GM18907 (cell line): Measurements from ENCODE around the gene TRIM67.
"Not testable (repeated sequence)": the region's sequence is repeated elsewhere in the genome, so short reads cannot be mapped to it uniquely, and the experiment has no call there.

ENCODE experiments used
- ATAC-seq: cut with Tn5 transposase; IDR thresholded peaks from one replicate; pipeline ENCODE4 v1.9.1; 2021; ENCODE audit warnings: mild to moderate bottlenecking, moderate library complexity; ENCODE audit not compliant: unreplicated experiment

The TRIM67 gene

DNA sequence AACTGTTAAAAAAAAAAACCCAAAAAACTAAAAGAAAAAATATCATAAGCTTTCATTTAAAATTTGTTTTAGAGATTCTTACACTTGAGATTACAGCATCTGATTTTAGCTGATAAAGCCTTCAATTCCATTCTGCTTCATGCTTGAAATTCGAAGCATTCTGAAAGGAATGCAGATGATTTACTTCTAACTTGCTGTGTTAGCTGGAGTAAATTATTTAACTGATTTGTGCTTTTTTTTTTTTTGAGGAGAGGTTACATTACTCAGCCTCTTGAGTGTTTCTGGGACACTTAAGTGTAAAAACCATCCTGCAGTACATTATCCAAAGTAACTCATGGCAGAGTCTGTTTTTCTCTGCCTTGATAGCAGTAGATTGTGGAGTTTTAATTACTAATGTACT, 4.5 kb upstream of the TRIM67 start:
- no peak for ATAC-seq

DNA sequence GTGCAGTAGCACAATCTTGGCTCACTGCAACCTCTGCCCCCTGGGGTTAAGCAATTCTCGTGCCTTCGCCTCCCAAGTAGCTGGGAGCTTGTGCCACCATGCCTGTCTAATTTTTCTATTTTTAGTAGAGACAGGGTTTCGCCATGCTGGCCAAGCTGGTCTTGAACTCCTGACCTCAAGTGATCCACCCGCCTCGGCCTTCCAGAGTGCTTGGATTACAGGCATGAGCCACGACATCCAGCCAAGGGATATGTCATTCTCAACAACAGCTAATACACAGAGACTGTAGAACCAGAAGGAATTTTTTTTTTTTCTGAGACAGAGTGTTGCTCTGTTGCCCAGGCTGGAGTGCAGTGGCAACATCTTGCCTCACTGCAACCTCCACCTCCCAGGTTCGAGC, 3.7 kb upstream of the TRIM67 start:
- not testable (repeated sequence) for ATAC-seq

DNA sequence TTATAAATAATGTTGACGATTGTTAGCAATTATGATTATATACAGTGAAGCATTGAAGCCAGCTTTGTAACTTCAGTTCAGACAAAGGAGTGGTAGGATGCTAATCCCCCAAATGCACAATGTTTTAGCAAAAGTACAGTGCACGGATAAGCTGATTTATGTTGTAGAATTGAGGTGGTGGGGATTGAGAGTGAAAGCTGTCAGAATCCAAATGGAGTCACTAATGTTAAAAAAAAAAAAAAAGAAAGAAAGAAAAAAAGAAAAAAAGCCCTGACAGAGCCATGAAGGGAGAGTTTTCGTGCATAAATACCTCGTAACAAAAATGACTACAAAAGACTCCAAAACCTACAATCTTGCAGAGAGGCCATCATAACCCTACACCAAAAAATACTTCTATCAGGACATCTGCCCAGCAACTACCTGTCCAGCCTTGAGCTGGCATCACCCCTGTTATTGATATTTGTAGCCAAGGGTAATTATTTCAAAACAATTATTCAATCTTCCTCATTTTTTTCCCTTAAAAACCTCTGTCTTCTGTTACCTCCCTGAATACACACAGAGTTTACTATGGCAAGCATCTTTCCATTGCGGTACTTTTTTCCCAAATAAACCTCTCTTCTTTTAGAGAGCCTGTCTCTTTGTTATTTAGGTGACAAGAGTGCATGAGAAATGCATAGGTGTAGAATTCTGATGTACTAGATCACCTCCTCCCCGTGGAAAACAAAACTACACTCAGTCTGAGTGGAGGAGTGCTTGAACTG, 2.5 kb upstream of the TRIM67 start:
- ATAC-seq = no peak

DNA sequence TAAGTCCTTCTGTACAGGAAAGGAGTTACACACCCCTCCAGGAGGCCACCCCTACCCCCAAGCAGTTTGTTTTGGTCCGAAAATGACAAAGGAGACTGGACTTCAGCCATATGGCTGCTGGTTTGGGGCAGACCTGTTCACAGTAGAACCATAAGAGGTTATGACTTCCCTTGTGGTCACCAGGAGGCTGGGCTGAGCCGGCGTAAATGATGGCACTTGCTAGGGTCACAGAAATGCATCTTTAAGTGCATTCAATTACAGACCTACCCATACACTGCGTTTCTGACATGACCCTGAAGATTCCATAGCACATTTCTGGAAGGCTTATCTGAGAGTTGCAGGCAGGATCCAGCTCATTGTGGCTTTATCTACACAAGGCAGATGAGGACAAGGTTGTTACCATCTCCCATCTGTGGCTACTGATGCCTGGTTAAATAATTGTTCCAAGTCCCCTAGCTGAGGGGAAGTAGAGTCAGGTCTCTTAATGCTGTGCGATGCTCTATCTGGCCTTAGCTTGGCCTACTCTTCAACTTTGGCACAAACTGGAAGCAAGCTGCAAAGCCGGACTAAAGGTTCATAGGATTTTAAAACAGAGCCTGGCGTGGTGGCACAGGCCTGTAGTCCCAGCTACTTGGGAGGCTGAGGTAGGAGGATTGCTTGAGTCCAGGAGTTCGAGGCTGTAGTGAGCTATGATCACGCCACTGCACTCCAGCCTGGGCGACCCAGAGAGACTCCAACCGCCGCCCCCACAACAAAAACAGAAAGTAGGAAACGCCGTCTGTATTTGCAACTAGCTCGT, 1.7 kb upstream of the TRIM67 start:
- ATAC-seq = no peak

DNA sequence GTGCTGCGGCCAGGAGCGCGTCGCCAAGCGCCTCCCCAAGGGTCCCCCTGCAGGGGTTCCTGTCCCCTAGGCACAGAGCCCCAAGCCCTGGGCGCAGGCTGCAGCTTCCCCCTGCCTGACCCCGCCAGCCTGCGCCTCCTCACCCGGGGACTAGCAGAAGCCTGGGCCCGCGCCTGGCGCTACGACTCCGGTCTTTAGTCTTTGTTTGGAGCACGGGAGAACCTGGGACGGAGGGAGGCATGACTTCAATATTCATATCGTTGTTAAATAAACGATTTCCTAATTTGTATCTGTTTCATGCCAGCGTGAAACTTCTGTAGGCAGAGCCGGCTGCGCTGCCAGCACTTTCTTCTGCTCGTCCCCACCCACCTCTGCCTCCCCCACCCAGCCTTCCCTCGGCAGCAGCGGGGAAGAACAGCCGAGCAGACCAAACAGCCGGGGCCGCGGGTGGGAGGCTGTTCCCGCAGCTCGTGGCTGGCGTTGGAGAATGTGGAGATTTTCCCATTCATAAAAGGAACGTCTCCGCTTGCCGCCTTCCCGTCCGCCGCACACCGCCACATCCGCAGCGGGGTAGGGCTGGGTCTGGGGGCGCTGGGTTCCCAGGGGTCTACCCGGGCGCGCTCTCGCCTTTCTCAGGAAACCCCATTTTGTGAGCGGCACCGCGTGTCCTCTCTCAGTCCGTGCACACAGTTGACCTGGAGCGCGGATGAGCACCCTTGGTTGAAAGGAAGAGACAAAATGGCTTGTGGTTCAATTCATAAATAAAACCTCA, 777 bp upstream of the TRIM67 start:
- no peak for ATAC-seq

DNA sequence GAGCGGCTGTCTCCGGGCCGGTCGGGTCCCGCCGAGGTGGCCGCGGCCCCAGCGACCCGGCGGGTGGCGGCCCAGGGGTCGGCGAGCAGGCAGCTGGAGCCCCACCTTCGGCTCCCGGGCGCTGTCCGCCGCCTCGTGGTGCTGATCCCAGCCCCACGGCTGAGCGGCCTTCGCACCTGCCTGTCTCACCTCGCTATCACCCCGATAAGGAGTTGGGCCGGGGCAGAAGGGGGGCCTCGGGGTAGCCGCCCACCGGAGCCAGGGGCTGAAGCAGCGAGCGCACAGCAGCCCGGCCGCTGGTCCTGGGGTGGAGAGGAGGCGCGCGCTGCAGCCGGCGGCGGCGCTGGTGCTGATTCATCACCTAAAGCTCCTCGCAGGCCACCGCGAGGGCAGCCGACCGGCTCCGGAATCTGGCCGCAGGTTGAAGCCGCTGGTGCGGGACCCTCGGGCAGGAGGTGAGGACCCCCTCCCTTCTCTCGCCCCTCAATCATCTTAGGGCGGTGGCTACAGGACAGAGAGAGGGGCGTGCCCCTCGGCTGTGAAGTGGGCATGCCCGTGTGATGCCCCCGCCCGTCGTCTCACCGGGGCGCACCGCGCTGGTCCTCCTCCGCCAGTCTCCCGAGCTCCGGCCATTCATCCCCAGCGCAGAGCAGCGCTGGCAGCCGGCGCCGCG, 575 bp downstream of the TRIM67 start:
- no peak for ATAC-seq

DNA sequence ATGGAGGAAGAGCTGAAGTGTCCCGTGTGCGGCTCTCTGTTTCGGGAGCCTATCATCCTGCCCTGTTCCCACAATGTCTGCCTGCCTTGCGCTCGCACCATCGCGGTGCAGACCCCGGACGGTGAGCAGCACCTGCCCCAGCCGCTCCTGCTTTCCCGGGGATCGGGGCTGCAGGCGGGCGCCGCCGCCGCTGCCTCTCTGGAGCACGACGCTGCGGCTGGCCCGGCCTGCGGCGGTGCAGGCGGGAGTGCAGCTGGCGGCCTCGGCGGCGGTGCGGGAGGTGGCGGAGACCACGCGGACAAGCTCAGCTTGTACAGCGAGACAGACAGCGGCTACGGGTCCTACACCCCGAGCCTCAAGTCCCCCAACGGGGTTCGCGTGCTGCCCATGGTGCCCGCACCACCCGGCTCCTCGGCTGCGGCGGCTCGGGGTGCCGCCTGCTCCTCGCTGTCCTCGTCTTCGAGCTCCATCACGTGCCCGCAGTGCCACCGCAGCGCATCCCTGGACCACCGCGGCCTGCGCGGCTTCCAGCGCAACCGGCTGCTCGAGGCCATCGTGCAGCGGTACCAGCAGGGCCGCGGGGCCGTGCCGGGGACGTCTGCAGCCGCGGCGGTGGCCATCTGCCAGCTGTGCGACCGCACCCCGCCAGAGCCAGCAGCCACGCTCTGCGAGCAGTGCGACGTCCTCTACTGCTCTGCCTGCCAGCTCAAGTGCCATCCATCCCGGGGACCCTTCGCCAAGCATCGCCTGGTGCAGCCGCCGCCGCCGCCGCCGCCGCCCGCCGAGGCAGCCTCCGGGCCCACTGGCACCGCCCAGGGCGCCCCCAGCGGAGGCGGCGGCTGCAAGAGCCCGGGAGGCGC, 1.3 kb downstream of the TRIM67 start:
- no peak for ATAC-seq

DNA sequence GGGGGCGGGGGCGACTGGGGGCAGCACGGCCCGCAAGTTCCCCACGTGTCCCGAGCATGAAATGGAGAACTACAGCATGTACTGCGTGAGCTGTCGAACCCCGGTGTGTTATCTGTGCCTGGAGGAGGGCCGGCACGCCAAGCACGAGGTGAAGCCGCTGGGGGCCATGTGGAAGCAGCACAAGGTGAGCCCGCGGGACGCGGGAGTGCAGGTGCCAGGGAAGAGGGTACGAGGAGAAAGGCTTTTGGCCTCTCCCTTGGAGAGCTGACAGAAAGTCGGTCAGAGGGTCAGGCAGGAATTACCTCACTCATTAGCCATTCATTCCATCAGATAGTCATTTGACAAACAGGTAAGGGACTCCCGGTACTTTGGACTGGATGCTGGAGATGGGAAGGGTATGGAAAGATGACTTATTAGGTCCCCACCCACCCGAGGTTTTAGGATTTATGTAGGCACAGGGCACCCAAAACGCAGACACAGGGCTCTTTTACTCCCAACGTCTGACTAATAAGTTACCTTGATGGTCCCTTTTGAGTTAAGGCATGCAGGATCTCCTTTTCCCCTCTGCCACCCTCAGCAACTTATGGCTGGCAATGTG, 2.1 kb downstream of the TRIM67 start:
- ATAC-seq = no peak

DNA sequence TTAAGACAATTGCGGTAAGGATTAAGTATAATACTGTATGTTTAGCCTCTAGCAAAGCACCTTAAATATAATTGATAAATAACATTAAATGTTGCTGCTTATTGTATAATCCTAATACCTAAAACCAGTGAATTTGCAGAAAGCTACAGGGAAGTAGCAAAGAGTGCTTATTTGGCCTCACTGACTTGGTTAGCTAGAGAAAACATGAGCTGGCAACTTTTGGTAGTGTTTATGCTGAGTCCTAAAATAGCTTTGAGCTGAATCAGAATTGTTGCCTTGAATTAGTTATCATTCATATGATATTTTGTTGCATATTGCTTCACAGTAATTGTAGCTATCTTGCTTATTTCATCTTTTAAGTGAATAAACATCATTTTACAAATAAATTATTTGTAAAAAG, 3.5 kb downstream of the TRIM67 start:
- no peak for ATAC-seq

DNA sequence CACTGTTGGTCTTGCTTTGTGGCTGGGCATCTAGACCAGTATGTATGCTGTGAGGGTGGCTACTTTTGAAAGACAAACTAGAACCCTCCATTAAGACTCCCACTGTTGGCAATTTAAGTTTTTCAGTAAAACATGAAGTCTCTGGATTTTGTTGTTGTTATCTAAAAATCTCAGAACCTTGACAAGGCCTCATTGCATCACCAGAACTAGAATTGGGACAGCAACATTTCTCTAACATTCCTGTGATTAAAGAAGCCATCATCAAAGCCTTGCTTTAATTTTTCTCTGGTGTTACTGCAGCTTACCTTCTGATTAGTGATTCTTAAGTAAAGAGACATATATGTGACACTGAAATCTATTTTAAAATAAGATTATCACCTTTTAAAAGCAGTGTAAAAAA, 4.5 kb downstream of the TRIM67 start:
- ATAC-seq = no peak

DNA sequence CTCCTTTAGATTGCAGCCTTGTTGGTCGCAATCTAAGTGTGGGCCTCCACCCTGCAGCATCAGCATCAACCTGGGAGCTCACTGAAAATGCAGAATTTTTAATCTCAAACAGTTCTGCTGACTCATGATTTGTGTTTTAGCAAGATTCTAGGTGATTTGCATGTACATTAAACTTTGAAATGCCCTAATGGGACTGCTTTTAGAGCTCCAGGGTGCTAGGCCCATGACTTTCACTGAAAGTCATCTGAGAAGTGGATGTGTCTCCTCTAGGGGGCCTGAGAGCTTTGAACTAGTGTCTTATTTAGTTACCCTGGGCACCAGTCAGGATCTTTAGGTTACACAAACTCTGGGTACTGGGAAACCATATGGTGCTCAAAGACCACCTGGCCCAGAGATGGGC, 9.0 kb downstream of the TRIM67 start:
- ATAC-seq = no peak

DNA sequence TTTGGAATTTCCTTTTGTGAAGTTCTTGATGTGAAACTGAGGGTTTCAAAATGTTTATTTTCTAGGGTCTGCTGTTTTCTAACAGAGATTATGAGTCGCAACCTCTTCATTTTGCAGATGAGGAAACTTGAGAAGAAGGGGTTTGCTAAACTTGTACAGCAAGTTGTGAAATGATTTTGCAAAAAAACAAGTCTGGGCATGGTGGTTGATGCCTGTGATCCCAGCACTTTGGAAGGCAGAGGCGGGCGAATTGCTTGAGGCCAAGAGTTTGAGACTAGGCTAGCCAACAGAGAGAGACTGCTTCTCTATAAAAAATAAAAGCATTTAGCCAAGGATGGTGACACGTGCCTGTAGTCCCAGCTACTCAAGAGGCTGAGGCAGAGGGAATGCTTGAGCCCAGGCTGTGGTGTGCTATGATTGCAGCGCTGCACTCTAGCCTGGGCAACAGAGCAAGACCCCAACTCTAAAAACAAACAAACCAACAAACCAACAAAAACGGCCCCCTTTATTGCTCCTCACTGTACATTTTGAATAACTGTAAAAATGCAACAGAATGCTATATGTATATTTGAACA, 9.9 kb downstream of the TRIM67 start:
- no peak for ATAC-seq

DNA sequence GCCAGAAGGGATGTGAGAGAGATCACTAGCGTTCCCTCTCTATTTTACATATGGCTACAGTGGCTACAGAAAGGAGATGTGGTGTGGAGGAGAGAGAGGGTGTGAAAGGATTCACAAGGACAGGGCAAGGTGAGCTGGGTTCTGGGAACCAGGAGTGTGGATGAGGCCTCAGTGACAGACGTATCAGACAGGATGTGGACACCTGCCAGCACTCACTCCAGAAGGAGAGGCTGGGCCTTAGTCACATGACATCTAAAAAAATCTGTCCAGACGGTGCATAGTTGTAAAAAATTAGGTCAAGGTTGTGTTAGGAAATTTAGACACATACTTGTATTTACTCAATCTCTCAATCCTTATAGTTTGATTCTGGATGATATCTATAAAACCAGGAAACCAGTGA, 10.6 kb downstream of the TRIM67 start:
- no peak for ATAC-seq

DNA sequence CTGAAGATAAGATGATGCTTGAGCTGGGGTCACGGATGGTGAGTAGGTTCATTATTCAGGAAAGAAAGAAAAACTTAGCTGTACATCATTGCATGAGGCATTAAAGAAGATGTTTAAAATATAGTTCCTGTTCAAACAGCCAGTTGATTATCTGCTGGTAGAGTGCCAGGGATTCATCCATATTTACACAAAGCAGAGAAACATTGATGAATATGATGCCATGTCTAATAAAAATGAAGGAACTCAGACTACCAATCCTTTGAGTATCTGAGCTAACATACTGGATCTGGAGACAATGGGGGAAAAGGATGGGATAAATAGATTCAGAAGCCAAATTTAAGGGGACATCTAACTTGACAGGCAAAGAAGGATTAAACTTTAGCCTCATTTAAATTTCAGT, 14.6 kb downstream of the TRIM67 start:
- no peak for ATAC-seq

DNA sequence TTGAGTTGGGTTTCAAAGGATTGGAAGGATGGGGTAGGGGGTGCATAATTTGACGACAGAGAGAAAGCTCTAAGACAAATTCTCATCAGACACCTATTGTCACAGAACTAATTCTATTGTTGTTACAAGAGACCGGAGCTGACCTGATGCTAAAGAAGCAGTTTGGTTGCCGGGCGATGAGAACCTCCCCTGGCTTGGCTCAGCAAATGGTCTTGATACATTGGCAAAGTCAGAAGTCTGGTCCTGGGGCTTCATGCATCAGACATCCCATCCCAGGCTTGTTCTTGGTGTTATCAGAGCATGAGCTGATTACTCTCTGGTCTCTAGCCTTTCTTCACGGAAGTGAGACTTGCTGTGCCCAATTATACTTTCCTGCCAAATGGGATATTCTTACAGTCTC, 15.4 kb downstream of the TRIM67 start:
- ATAC-seq = no peak

DNA sequence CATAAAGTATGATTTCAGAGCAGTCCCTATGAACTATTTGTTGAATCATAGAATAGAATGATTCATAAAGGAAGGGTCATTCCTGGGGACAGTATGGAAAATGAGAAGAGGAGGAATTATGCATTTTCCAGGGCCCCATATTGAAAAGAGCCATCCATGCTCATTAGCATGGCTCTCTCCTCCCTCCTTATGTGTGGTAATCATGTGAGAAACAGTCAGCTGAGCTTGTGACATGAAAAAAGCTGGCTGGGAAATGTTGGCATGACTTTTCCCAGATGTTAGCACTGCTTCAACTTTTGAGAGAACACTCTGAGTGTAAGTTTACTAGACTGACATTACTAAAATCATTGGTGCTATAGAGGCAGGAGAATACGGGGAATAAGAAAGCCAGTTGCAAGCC, 16.1 kb downstream of the TRIM67 start:
- ATAC-seq = no peak

DNA sequence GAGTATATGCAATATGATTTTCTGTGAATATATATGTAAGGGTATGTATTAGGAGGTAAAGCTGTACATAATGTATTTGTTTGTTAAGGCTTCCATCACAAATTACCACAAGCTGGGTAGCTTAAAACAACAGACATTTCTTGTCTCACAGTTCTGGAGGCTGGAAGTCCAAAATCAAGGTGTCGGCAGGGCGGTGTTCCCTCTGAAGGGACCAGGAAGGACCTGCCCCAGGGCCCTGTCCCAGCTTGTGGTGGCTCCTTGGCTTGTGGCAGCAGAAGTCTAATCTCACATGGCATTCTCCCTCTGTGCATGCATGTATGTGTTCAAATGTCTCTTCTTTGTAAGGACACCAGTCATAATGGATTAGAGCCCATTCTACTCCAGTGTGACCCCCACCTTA, 17.1 kb downstream of the TRIM67 start:
- ATAC-seq = no peak

DNA sequence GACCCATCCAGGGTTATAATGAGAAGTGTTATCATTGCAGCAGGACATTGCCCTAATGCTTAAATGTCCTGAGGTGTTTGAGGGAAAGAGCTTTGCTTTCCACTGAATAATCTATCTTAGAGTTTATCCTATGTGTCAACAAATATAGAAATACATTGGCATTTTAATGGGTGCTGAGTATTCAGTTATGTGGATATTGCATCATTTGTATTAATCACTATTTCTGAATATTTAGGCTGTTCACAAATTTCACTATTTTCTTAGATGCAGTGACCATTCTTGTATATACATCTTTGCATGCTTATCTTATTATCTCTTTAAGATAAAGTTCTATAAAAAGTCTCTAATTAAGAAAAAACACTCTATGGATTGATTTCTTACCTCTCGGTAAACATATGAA, 18.2 kb downstream of the TRIM67 start:
- ATAC-seq = no peak

DNA sequence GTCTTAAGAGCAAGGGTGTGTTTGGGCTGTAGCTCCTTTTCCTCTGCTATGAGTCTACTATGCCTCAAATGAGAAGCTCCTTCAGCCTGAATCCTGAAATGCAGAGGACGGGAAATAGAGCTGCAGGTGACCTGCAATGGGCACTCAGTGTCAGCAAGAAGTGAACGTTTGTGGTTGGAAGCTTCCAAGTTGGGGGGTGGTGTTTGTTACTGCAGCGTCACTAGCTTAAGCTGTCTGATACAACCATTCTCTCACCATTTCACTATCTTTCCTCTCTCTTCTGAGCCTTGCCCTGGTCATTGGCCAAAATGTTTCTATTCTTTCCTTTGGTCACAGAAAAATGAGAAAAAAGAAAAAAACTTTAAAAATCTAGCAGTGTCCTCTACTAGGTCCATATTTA, 19.4 kb downstream of the TRIM67 start:
- ATAC-seq = no peak

DNA sequence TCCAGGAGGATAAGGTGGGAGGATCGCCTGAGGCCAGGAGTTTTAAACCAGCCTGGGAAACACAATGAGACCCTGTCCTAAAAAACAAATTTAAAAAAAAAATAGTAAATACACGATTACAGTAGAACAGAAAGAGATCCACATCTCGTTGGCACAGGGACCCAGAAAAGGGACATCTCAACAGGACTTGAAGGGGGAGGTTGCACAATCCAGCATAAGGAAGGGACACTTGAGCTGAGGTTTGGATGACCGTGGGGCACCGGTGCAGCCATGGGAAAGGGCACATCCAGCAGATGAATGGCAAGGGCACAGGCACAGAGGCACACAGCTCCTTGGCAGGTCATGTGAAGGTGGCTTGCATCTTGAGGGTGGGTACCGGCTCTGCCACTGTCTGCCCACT, 20.5 kb downstream of the TRIM67 start:
- no peak for ATAC-seq
